ENCODE measurements around the gene FHDC1.

- TF ChIP-seq, protein P1, sequence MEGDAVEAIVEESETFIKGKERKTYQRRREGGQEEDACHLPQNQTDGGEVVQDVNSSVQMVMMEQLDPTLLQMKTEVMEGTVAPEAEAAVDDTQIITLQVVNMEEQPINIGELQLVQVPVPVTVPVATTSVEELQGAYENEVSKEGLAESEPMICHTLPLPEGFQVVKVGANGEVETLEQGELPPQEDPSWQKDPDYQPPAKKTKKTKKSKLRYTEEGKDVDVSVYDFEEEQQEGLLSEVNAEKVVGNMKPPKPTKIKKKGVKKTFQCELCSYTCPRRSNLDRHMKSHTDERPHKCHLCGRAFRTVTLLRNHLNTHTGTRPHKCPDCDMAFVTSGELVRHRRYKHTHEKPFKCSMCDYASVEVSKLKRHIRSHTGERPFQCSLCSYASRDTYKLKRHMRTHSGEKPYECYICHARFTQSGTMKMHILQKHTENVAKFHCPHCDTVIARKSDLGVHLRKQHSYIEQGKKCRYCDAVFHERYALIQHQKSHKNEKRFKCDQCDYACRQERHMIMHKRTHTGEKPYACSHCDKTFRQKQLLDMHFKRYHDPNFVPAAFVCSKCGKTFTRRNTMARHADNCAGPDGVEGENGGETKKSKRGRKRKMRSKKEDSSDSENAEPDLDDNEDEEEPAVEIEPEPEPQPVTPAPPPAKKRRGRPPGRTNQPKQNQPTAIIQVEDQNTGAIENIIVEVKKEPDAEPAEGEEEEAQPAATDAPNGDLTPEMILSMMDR (IDR thresholded peaks at IDR 0.05), result no peak
- no peak for TF ChIP-seq POLR2A (IDR thresholded peaks at IDR 0.05)
Observed at GRCh38 chr4:152992027-152992426, 55.9 kb downstream of the FHDC1 start.

Data from esophagus squamous epithelium (tissue), 4 donors.